ENCODE data around the gene ABCA3. TPM values are rescaled to one million over a fixed set of nuclear protein-coding genes. Genes with fewer than 3 reads are reported as not detected.
A peak's percentile ranks its signal among the peaks of the same experiment; 100 is the strongest.

The ABCA3 gene
- total RNA-seq, 1 donor from 2014 or later: 16.5 TPM

DNA sequence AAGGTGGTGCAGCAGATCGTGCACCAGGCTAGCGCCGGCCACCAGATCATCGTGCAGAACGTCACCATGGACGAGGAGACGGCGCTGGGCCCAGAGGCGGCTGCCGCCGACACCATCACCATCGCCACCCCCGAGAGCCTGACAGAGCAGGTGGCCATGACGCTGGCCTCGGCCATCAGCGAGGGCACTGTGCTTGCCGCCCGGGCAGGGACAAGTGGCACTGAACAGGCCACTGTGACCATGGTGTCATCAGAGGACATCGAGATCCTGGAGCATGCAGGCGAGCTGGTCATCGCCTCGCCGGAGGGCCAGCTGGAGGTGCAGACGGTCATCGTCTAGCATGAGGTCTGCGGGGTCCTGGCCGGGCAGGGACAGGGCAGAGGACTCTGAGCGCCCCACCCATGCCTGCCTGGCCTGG lies 105.3 kb downstream of the ABCA3 start:
- no peak for DNase-seq (ENCODE audit: low read depth)

DNA sequence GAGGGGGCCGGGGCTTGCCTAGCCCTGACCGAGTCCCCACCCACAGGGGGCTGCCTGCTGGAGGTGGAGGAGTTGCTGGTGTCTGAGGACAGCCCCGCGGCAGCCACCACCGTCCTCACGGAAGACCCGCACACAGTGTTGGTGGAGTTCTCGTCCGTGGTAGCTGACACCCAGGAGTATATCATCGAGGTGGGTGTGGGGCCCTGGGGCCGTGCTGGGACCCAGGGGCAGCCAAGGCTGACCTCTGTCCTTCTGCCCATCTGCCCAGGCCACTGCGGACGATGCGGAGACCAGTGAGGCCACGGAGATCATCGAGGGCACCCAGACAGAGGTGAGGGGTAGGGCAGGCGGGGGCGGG lies 105.7 kb downstream of the ABCA3 start:
- no peak for DNase-seq (ENCODE audit: low read depth)

DNA sequence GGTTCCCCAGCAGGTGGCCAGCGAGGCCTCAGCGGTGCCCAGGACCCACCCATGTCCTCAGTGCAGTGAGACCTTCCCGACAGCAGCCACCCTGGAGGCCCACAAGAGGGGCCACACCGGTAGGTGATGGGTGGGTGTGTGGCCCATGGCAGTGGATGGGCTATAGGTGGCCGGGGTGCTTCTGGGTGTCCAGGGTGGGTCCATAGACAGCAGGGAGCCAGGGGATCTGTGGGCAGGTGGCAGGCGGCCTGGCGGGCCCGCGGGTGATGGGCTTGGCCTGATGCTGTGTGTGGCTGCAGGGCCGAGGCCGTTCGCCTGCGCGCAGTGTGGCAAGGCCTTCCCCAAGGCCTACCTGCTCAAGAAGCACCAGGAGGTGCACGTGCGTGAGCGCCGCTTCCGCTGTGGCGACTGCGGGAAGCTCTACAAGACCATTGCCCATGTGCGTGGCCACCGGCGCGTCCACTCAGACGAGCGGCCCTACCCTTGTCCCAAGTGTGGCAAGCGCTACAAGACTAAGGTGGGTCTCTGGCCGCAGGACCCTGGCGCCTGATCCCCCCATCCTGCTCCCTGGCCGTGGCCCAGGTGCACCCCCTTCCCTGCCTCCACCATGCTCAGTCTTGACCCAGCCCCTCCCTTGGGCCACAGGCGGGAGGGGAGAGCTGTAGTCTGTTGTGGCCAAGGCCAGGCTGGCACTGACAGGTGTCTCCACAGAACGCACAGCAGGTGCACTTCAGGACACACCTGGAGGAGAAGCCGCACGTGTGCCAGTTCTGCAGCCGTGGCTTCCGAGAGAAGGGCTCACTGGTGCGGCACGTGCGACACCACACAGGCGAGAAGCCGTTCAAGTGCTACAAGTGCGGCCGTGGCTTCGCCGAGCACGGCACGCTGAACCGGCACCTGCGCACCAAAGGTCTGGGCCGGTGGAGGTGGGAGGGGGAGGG lies 106.4 kb downstream of the ABCA3 start:
- DNase-seq (ENCODE audit: low read depth): no peak

DNA sequence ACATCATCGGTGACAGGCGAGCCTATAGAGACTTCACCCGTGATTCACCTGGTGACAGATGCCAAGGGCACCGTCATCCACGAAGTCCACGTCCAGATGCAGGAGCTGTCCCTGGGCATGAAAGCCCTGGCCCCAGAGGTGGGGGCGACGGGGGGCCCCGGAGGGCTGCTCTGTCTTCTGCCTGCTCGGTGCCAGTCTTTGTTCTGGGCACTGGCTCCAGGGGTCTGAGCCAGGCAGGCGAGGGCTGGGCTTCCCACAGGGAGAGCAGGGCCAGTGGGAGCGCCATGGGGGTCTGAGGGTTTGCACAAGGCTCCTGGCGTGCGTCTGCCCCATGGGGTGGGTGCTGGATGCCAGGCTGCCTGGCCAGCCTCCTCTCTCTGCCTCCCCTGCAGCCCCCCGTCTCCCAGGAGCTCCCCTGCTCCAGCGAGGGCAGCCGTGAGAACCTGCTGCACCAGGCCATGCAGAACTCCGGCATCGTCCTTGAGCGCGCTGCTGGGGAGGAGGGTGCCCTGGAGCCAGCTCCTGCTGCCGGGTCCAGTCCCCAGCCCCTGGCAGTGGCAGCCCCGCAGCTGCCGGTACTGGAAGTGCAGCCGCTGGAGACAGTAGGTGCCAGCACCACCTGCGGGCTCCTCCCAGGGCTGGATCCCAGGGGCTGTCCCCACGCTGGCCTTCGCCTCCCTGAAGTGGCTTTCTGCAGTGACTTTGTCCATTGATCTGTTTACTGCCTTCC lies 107.3 kb downstream of the ABCA3 start:
- DNase-seq (ENCODE audit: low read depth): no peak

DNA sequence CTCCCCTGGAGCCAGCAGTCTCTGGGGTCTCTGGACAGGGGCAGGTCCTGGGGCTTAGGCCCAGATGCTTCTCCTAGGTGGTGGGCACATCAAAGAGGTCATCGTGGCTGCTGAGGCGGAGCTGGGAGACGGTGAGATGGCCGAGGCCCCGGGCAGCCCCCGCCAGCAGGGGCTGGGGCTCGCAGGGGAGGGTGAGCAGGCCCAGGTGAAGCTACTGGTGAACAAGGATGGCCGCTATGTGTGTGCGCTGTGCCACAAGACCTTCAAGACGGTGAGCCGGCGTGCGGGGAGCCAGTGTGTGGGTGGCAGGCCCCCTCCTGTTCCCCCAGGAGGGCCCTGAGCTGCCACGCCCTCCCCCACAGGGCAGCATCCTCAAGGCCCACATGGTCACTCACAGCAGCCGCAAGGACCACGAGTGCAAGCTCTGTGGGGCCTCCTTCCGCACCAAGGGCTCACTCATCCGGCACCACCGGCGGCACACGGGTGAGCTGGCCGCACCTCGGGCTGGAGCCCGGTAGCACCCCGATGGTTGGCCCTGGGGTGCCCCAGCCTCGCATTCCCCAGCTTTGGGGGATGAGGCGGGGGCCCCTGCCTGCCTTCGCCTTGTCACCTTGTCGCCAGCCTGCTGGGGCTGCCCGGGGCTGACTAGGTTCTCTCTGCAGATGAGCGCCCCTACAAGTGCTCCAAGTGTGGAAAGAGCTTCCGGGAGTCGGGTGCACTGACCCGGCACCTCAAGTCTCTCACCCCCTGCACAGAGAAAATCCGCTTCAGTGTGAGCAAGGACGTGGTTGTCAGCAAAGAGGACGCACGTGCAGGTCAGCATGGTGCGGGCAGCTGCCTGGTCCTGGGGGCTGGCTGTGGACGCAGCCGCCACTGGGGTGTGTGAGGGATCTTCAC lies 108.2 kb downstream of the ABCA3 start:
- DNase-seq (ENCODE audit: low read depth): no peak

DNA sequence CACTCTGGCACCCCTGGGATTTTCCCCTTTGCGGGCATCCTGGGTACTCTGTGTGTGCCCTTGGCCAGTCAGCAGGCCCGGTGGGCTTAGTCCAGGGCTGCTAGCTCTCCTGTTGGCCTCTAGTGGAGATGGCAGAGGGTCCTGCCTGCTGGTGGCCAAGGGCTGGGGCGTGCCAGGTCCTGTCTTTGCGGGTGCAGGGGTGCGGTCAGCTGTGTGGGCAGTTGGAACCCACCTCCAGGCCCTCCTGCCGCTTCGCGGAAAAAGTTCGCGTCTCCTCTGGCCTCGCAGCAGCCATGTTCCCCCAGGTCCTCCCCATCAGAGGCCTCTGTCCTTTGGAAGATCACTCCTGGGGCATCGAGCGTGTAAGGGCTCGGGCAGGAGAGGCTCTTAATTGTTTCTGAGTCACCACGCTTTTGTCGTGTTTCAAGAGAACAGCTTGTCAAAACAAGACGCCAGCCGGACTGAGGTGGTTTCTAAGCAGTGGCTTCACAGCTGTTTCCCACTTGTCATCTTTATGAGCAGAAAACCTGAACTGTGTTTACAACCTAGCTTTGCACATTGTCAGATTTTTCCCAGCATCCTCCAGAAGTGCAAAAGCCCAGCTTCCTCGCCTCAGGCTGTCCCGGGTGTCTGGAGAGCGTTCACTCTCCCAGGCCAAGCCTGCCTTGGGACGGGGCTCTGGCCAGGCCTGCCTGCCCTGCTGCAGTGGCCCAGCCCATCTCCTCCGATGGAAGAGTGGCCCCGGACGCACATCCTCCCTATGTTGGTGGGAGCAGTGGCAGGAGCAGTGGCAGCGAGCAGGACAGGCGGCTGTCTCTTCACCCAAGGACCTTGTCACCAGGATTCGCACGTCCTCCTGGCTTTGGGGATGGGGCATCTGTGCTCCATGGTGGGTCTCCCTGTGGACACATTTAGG lies 109.3 kb downstream of the ABCA3 start:
- no peak for DNase-seq (ENCODE audit: low read depth)

DNA sequence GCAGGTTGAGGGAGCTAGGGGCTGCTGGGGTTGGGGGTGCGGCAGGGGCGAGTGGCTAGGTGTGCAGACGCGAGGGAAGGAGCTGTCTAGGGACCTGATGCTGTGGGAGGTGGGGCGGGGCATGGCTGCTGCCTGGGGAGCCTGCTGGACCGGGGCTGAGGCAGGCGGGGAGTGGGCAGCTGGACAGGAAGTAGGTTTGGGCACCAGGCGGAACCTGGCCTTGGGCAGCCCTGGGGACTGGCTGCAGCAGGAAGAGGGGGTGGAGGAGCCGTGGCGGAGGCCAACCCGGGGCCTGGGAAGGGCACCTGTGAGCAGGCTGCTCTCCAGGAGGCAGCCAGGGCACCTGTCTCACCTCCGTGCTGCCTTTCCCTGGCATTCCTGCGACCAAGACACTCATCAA lies 110.2 kb downstream of the ABCA3 start:
- DNase-seq (ENCODE audit: low read depth): no peak

DNA sequence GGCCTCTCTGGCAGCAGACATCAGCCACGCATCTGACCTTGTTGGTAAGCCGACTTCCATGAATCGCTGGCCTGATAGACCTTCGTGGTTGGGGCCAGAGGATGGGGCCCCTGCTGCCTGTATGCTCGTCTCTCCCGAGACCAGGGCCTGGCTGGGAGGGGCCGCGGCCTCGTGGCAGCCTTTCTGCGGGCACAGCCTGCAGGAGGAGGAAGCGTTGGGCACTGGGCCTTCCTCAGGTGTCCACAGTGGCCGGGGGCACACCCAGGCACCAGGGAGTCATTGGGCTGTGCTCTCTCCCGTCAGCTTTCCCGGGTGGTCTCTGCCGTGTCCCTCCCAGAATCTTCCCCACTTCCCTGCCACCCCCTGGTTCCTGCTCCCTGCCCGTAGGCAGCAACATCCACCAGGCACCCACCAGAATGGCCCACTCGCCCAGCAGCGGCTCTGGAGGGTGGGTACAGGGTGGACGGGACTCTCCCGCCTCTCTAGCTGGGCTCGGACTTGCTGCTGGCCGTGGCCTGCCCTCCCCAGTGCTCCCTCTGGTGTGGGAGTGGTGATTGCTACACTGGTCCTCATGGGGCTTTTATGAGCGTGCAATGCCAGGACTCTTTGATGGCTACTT lies 110.8 kb downstream of the ABCA3 start:
- DNase-seq (ENCODE audit: low read depth): no peak

DNA sequence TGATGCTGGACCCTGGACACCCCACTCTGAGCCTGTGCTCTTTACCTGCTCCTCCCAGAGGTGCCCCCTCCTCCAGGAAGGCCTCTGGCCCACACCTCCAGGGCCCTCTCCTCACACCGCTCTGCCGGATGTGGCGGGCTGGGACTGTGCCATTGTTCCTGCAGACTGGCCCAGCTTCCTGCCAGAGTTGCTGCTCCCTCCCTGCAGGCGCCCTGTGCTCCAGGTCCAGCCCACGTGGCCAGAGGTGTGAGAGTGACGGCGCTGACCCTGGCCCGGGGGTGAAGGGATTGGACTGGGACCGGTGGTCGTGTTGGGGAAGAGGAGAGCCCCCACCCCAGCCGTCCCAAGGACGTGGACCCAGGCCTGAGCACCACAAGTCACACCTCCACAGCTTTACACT lies 111.4 kb downstream of the ABCA3 start:
- DNase-seq (ENCODE audit: low read depth): no peak

DNA sequence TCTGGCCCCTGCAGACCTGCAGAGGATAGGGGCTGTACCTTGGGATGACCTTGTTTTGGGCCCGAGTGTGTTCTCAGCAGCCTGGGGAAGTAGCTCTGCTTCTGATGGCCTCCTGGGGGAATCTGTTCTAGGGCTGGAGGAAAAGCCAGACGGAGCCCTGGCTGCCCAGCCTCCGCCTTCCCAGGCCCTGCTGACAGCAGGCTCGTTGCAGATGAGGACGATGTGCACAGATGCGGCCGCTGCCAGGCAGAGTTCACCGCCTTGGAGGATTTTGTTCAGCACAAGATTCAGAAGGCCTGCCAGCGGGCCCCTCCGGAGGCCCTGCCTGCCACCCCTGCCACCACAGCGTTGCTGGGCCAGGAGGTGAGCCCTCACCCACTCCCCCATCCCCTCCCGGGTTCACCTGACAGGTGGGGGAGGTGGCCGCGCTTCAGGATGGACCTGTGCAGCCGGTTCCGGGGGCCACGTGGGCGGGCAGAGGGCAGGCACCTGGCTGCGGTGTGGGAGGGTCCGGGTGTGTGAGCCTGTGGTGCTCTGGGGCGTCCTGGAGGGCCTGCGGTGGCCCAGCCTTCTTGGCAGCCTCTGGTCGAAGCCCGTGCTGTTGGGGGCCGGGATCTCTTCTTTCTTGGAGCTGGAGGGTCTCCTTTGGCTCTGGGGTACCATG lies 112.2 kb downstream of the ABCA3 start:
- DNase-seq (ENCODE audit: low read depth): no peak

DNA sequence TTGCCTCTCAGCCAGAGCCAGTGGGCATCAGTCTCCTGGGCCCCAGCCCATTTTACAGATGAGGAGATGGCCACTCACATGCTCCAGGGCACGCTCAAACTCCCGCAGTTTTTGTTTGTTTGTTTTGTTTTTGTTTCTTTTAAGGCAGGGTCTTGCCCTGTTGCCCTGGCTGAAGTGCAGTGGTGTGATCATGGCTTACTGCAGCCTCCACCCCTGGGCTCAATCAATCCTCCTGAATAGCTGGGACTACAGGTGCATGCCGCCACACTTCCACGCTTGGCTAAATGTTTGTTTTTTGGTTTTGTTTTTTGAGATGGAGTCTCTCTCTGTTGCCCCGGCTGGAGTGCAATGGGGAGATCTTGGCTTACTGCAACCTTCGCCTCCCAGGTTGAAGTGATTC lies 113.6 kb downstream of the ABCA3 start:
- DNase-seq (ENCODE audit: low read depth): no peak

DNA sequence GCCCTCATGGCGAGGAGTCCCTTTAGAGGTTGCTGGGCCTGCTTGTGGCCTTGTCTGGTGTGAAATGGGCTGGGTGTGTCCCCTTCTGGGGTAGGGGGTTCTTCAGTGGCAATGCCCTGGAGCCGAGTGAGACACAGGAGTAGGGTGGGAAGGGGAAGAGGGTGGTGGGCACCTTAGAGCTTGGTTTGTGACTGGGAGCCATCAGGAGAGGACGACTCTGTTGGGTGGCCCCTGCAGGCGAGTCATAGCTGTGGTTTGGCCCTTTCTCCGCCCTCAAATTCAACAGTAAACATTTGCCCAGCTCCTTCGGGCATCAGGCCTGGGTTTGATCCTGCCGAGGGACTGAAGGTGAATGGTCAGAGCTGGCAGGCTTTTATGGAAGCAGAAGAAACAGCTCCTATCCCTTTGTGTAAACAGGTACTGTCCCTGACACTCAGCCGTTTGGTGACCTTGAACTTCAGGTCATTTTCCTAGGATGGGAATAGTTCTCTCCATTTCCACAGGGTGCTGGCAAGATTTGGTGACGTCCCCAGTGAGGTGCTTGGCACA lies 114.2 kb downstream of the ABCA3 start:
- DNase-seq (ENCODE audit: low read depth): peak; percentile 18

Other genes starting within 250 kb of the ABCA3 start
- gene PKD1, start 204.8 kb downstream of the ABCA3 start, total RNA-seq: 17.4 and 98.0 TPM in 2 replicates
- 0.69 and 0.70 TPM in 2 replicates for gene RAB26, start 192.1 kb downstream of the ABCA3 start, total RNA-seq
- 41.8 and 66.1 TPM in 2 replicates for gene TRAF7, start 184.9 kb downstream of the ABCA3 start, total RNA-seq
- gene CASKIN1, start 144.1 kb downstream of the ABCA3 start, total RNA-seq: under 0.01 and 0.15 TPM in 2 replicates
- 16.7 and 22.2 TPM in 2 replicates for gene MLST8, start 135.3 kb downstream of the ABCA3 start, total RNA-seq
- gene BRICD5, start 129.9 kb downstream of the ABCA3 start, total RNA-seq: 0.17 and 1.7 TPM in 2 replicates
- 9.7 and 29.9 TPM in 2 replicates for gene PGP, start 125.9 kb downstream of the ABCA3 start, total RNA-seq
- gene E4F1, start 117.1 kb downstream of the ABCA3 start, total RNA-seq: 29.7 and 32.7 TPM in 2 replicates
- 0.17 and 1.1 TPM in 2 replicates for gene DNASE1L2, start 104.3 kb downstream of the ABCA3 start, total RNA-seq
- gene ECI1, start 89.1 kb downstream of the ABCA3 start, total RNA-seq: 36.0 and 43.1 TPM in 2 replicates
- 76.4 and 94.4 TPM in 2 replicates for gene RNPS1, start 72.6 kb downstream of the ABCA3 start, total RNA-seq
- gene CCNF, start 88.7 kb upstream of the ABCA3 start, total RNA-seq: 3.7 and 14.9 TPM in 2 replicates
- 2.3 and 6.3 TPM in 2 replicates for gene TEDC2, start 119.4 kb upstream of the ABCA3 start, total RNA-seq
- gene NTN3, start 130.6 kb upstream of the ABCA3 start, total RNA-seq: 1.2 TPM in 1 of 2 replicates, not detected in the other
- gene TBC1D24, start 134.4 kb upstream of the ABCA3 start, total RNA-seq: 6.3 and 18.3 TPM in 2 replicates
- 10.9 and 36.3 TPM in 2 replicates for gene ATP6V0C, start 173.2 kb upstream of the ABCA3 start, total RNA-seq
- 24.4 and 31.4 TPM in 2 replicates for gene AMDHD2, start 179.6 kb upstream of the ABCA3 start, total RNA-seq
- not detected in 2 replicates for gene CEMP1, start 190.7 kb upstream of the ABCA3 start, total RNA-seq
- gene PDPK1, start 197.3 kb upstream of the ABCA3 start, total RNA-seq: 16.0 and 32.9 TPM in 2 replicates

Measured in renal cortical epithelial cell (primary cell).